Right atrium auricular region (tissue), 2 donors: ENCODE data around the gene ATG2A. TPM values are rescaled to one million over a fixed set of nuclear protein-coding genes. Genes with fewer than 3 reads are reported as not detected.

ENCODE experiments used
- DNase-seq: peaks from one replicate; pipeline ENCODE4 v3.0.0-alpha.2; 2019; ENCODE audit warnings: low spot score
- H3K27ac ChIP-seq, 2 donors: fragments of 200-600 bp; sonication (generic); 1 replicate in 1 of 2; 2 replicates in 1 of 2; pipeline ENCODE4 v1.5.1; 2016 to 2019
- H3K27me3 ChIP-seq, 2 donors: fragments of 200-600 bp; sonication (generic); one replicate each; pipeline versions ENCODE4 v1.5.1 to v1.6.0; 2017 to 2019
- H3K36me3 ChIP-seq: fragments of 200-600 bp; sonication (generic); one replicate; pipeline ENCODE4 v1.5.1; 2016
- H3K4me1 ChIP-seq, 2 donors: fragments of 200-600 bp; sonication (generic); one replicate each; pipeline versions ENCODE4 v1.5.1 to v1.6.0; 2017 to 2019
- H3K4me3 ChIP-seq, 2 donors: fragments of 200-600 bp; sonication (generic); 1 replicate in 1 of 2; 2 replicates in 1 of 2; pipeline ENCODE4 v1.5.1; 2017 to 2019; ENCODE audit warnings: mild to moderate bottlenecking in 1 of 2, moderate library complexity in 1 of 2
- H3K9me3 ChIP-seq, 2 donors: fragments of 200-600 bp; sonication (generic); one replicate each; pipeline ENCODE4 v1.5.1; 2019
- total RNA-seq, 2 donors: library from RNA; depleted of rRNA; stranded (reverse); fragments of >200 nt; gene quantifications; one replicate each; pipeline ENCODE4 v1.1.0, GENCODE V29; 2016
- TF ChIP-seq, protein P1 (sequence below), 2 donors: fragments of 200-600 bp; sonication (generic); IDR thresholded peaks; one replicate each; pipeline ENCODE4 v1.5.1; 2019; ENCODE audit warnings: antibody characterized with exemption in 2 of 2

The ATG2A gene
- total RNA-seq, 2 donors from 2014 or later, result 16.0 to 24.1 TPM

GRCh38 chr11:64870176-64870892, 46.7 kb downstream of the ATG2A start:
- Histone ChIP-seq H3K4me3 (peak overlapping the region in 1 of 2 donors; percentile 19), H3K4me1 (peaks cover 0 to 90% of the 10 kb centered on the region in 2 donors), H3K27ac (peak overlapping the region; percentile 79 to 80), H3K36me3 (peaks cover 37% of the 10 kb centered on the region), H3K9me3 (no peaks in the 10 kb centered on the region), H3K27me3 (no peaks in the 10 kb centered on the region)
- TF ChIP-seq, protein P1, sequence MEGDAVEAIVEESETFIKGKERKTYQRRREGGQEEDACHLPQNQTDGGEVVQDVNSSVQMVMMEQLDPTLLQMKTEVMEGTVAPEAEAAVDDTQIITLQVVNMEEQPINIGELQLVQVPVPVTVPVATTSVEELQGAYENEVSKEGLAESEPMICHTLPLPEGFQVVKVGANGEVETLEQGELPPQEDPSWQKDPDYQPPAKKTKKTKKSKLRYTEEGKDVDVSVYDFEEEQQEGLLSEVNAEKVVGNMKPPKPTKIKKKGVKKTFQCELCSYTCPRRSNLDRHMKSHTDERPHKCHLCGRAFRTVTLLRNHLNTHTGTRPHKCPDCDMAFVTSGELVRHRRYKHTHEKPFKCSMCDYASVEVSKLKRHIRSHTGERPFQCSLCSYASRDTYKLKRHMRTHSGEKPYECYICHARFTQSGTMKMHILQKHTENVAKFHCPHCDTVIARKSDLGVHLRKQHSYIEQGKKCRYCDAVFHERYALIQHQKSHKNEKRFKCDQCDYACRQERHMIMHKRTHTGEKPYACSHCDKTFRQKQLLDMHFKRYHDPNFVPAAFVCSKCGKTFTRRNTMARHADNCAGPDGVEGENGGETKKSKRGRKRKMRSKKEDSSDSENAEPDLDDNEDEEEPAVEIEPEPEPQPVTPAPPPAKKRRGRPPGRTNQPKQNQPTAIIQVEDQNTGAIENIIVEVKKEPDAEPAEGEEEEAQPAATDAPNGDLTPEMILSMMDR (IDR thresholded peaks at IDR 0.05), result no peak
- DNase-seq, result peak; percentile 92

GRCh38 chr11:64869571-64870175, 47.3 kb downstream of the ATG2A start:
- H3K9me3 ChIP-seq, result no peaks in the 10 kb centered on the region
- TF ChIP-seq, protein P1 (IDR thresholded peaks at IDR 0.05), result peak in 1 of 2 donors; percentile 47
- H3K4me1 ChIP-seq, result peaks cover 0 to 90% of the 10 kb centered on the region in 2 donors
- H3K4me3 ChIP-seq, result peak overlapping the region in 1 of 2 donors; percentile 19
- H3K36me3 ChIP-seq, result peaks cover 37% of the 10 kb centered on the region
- H3K27ac ChIP-seq, result peak overlapping the region; percentile 79 to 80
- DNase-seq, result no peak
- H3K27me3 ChIP-seq, result no peaks in the 10 kb centered on the region

- H3K27me3 ChIP-seq, result no peaks in the 10 kb centered on the region
- H3K9me3 ChIP-seq, result no peaks in the 10 kb centered on the region
- peaks cover 0 to 90% of the 10 kb centered on the region in 2 donors for H3K4me1 ChIP-seq
- TF ChIP-seq, protein P1 (IDR thresholded peaks at IDR 0.05), result no peak
- H3K27ac ChIP-seq, result peak overlapping the region; percentile 79 to 80
- H3K36me3 ChIP-seq, result peaks cover 34% of the 10 kb centered on the region
- DNase-seq, result no peak
- no peak overlapping the region for H3K4me3 ChIP-seq
Observed at GRCh38 chr11:64868904-64869570, 48.0 kb downstream of the ATG2A start.

- no peaks in the 10 kb centered on the region for H3K9me3 ChIP-seq
- no peak overlapping the region for H3K4me3 ChIP-seq
- TF ChIP-seq, protein P1 (IDR thresholded peaks at IDR 0.05), result no peak
- DNase-seq, result no peak
- H3K36me3 ChIP-seq, result peaks cover 23% of the 10 kb centered on the region
- peak overlapping the region; percentile 79 to 80 for H3K27ac ChIP-seq
- H3K27me3 ChIP-seq, result no peaks in the 10 kb centered on the region
- peaks cover 0 to 92% of the 10 kb centered on the region in 2 donors for H3K4me1 ChIP-seq
Observed at GRCh38 chr11:64867748-64868462, 49.1 kb downstream of the ATG2A start.

- Histone ChIP-seq H3K4me3 (no peak overlapping the region), H3K27me3 (no peaks in the 10 kb centered on the region), H3K27ac (peak overlapping the region; percentile 91 to 96), H3K4me1 (peaks cover 0 to 92% of the 10 kb centered on the region in 2 donors), H3K9me3 (no peaks in the 10 kb centered on the region), H3K36me3 (peaks cover 6% of the 10 kb centered on the region)
- no peak for DNase-seq
- TF ChIP-seq, protein P1 (IDR thresholded peaks at IDR 0.05), result no peak
Observed at GRCh38 chr11:64866173-64866491, 50.9 kb downstream of the ATG2A start.
